B cell (primary cell): Measurements from ENCODE around the gene ANKRD9. TPM values are rescaled to one million over a fixed set of nuclear protein-coding genes. Genes with fewer than 3 reads are reported as not detected.

Experiments used
- ATAC-seq: fragments of 200-7000 bp; cut with Tn5 transposase; one replicate; pipeline ENCODE4 v1.10.0; 2021; ENCODE audit warnings: low read depth, mild to moderate bottlenecking, moderate number of reproducible peaks, moderate library complexity
- CTCF ChIA-PET: fragments of 350-600 bp; sonication (Branson Sonifier 250); formaldehyde crosslinking; loops from one replicate; lab custom pipeline; 2021; ENCODE audit warnings: antibody characterized with exemption, inconsistent platforms; lab: Charles Lee
- POLR2A ChIA-PET: fragments of 350-600 bp; sonication (Branson Sonifier 250); formaldehyde crosslinking; loops from one replicate; lab custom pipeline; 2021; ENCODE audit warnings: antibody characterized with exemption; lab: Charles Lee
- DNase-seq: peaks from one replicate; pipeline ENCODE4 v3.0.0; 2013
- H2AFZ ChIP-seq: 2 replicates; pipeline ENCODE4 v1.6.1; 2012; ENCODE audit warnings: mild to moderate bottlenecking, low read depth, low read length; ENCODE audit not compliant: insufficient read depth, poor library complexity, severe bottlenecking
- H3K27ac ChIP-seq, 2 donors: 1 replicate in 1 of 2; 2 replicates in 1 of 2; pipeline ENCODE4 v1.5.1; 2012 to 2013; ENCODE audit warnings: low read length in 2 of 2, mild to moderate bottlenecking in 2 of 2, moderate library complexity in 1 of 2
- H3K27me3 ChIP-seq, 4 experiments: fragments of 200-600 bp in 1 of 4; sonication (generic) in 1 of 4; replicated peaks in 1 of 4; 1 replicate in 2 of 4; 2 replicates in 2 of 4; pipeline versions ENCODE4 v1.6.1 to v1.7.0; 2013 to 2016; ENCODE audit warnings: low read length in 3 of 4, mild to moderate bottlenecking in 2 of 4, mixed read lengths in 1 of 4, moderate library complexity in 1 of 4; ENCODE audit not compliant: insufficient read depth in 4 of 4, control insufficient read depth in 3 of 4; ENCODE audit errors: control extremely low read depth in 1 of 4
- H3K36me3 ChIP-seq, 2 experiments: replicated peaks in 1 of 2; 1 replicate in 1 of 2; 2 replicates in 1 of 2; pipeline versions ENCODE4 v1.6.1 to v1.7.1; 2013; ENCODE audit warnings: low read length in 1 of 2; ENCODE audit not compliant: insufficient read depth in 2 of 2, control insufficient read depth in 1 of 2; ENCODE audit errors: control extremely low read depth in 1 of 2, extremely low read depth in 1 of 2
- H3K4me1 ChIP-seq, 2 donors: fragments of 200-600 bp in 1 of 2; sonication (generic) in 1 of 2; 1 replicate in 1 of 2; 2 replicates in 1 of 2; pipeline versions ENCODE4 v1.5.1 to v1.6.1; 2013 to 2017; ENCODE audit warnings: low read length in 2 of 2; ENCODE audit not compliant: control insufficient read depth in 2 of 2, insufficient read depth in 2 of 2
- H3K4me2 ChIP-seq: replicated peaks from 2 replicates; pipeline ENCODE3; 2012; ENCODE audit warnings: mild to moderate bottlenecking, low read depth, low read length; ENCODE audit not compliant: poor library complexity, severe bottlenecking
- H3K4me3 ChIP-seq, 5 experiments: fragments of 200-600 bp in 1 of 5; sonication (generic) in 1 of 5; 1 replicate in 3 of 5; 2 replicates in 2 of 5; pipeline versions ENCODE4 v1.5.1 to v1.7.0; 2011 to 2016; ENCODE audit warnings: low read length in 4 of 5, mild to moderate bottlenecking in 4 of 5, low read depth in 2 of 5, control low read depth in 1 of 5, moderate library complexity in 1 of 5; ENCODE audit not compliant: insufficient read depth in 1 of 5; ENCODE audit errors: control extremely low read depth in 1 of 5, extremely low read depth in 1 of 5
- H3K79me2 ChIP-seq: fragments of 200-600 bp; sonication (generic); one replicate; pipeline ENCODE4 v1.6.0; 2016; ENCODE audit warnings: low read length; ENCODE audit not compliant: control insufficient read depth, insufficient read depth
- H3K9ac ChIP-seq: fragments of 200-600 bp; sonication (generic); 2 replicates; pipeline ENCODE4 v1.6.1; 2017; ENCODE audit warnings: mild to moderate bottlenecking, low read length, moderate library complexity
- H3K9me3 ChIP-seq, 3 donors: one replicate each; pipeline versions ENCODE4 v1.6.1 to v1.7.1; 2013; ENCODE audit warnings: low read length in 2 of 3; ENCODE audit not compliant: control insufficient read depth in 2 of 3, insufficient read depth in 1 of 3; ENCODE audit errors: control extremely low read depth in 1 of 3
- H4K20me1 ChIP-seq: 2 replicates; pipeline ENCODE4 v1.6.0; 2012; ENCODE audit warnings: mild to moderate bottlenecking, low read length; ENCODE audit not compliant: insufficient read depth, control insufficient read depth, poor library complexity, severe bottlenecking
- H3K27ac Mint-ChIP-seq: one replicate; pipeline ENCODE4 v1.8.0; 2021; ENCODE audit warnings: mixed read lengths
- H3K27me3 Mint-ChIP-seq: one replicate; pipeline ENCODE4 v1.8.0; 2021; ENCODE audit warnings: mixed read lengths
- H3K4me1 Mint-ChIP-seq: one replicate; pipeline ENCODE4 v1.8.0; 2021; ENCODE audit warnings: mixed read lengths
- H3K4me3 Mint-ChIP-seq: one replicate; pipeline ENCODE4 v1.8.0; 2021; ENCODE audit warnings: mixed read lengths
- H3K9me3 Mint-ChIP-seq: one replicate; pipeline ENCODE4 v1.8.0; 2022; ENCODE audit warnings: mixed read lengths; ENCODE audit not compliant: insufficient read depth
- CTCF ChIP-seq: fragments of 200-600 bp; IDR thresholded peaks from one replicate; pipeline ENCODE4 v1.8.0; 2022; ENCODE audit warnings: antibody characterized with exemption, mild to moderate bottlenecking
- EZH2 ChIP-seq: IDR thresholded peaks from 2 replicates; pipeline ENCODE4 v1.6.1; 2012; ENCODE audit warnings: borderline replicate concordance, low read depth, mild to moderate bottlenecking, moderate library complexity, low read length; ENCODE audit not compliant: insufficient read depth, poor library complexity, severe bottlenecking
- WGBS: methylation state at CpG from one replicate; pipeline ENCODE4 v1.1.5; 2013; ENCODE audit warnings: missing lambda C conversion rate; ENCODE audit not compliant: insufficient coverage; 5-methylcytosine and 5-hydroxymethylcytosine counted together
- intact Hi-C: fragments of 100-400 bp; cut with micrococcal nuclease; formaldehyde crosslinking; loops from one replicate; pipeline ENCODE4 v1.10.0; 2022
- polyA plus RNA-seq: library from polyadenylated mRNA; depleted of rRNA; stranded (reverse); fragments of >200 nt; gene quantifications from 2 replicates; pipeline ENCODE4 v1.2.3, GENCODE V29; 2012
- total RNA-seq, 2 donors: library from RNA; stranded (reverse); fragments of 120-200 nt in 1 of 2; gene quantifications; 1 replicate in 1 of 2; 2 replicates in 1 of 2; pipeline versions ENCODE4 v1.2.3 to v1.2.4, GENCODE V29; 2013 to 2022

The ANKRD9 gene
- total and polyA plus RNA-seq, 2 donors (not counting 1 experiment from before 2014, with no cell fraction given): 1.4 to 1.5 TPM

- CTCF ChIA-PET: no interaction called here
- DNase-seq: no peak
- Mint-ChIP-seq H3K27ac (no peak overlapping the region), H3K4me1 (no peaks in the 10 kb centered on the region), H3K27me3 (no peaks in the 10 kb centered on the region), H3K4me3 (no peak overlapping the region), H3K9me3 (no peaks in the 10 kb centered on the region)
- no peak for ATAC-seq
- no peak overlapping the region for H2AFZ ChIP-seq
- no peaks in the 10 kb centered on the region for H3K79me2 ChIP-seq
- no peaks in the 10 kb centered on the region for H3K9me3 ChIP-seq
- TF ChIP-seq EZH2 (no peak), CTCF (no peak)
- no peaks in the 10 kb centered on the region for H3K4me1 ChIP-seq
- H3K4me3 ChIP-seq: no peak overlapping the region
- POLR2A ChIA-PET: no interaction called here
- no peaks in the 10 kb centered on the region for H4K20me1 ChIP-seq
- intact Hi-C loops: no loop called here
- WGBS: 97% methylated on average over 42 of the region's 42 CpGs
- peaks cover 0 to 4% of the 10 kb centered on the region in 2 experiments for H3K36me3 ChIP-seq
- no peak overlapping the region for H3K4me2 ChIP-seq
- H3K27me3 ChIP-seq: no peaks in the 10 kb centered on the region
- no peak overlapping the region for H3K27ac ChIP-seq
- H3K9ac ChIP-seq: no peak overlapping the region
Measured at GRCh38 chr14:102496958-102497744, 12.4 kb downstream of the ANKRD9 start.

- H3K27ac ChIP-seq: no peak overlapping the region
- Mint-ChIP-seq H3K4me1 (no peaks in the 10 kb centered on the region), H3K27ac (no peak overlapping the region), H3K4me3 (no peak overlapping the region), H3K9me3 (no peaks in the 10 kb centered on the region), H3K27me3 (no peaks in the 10 kb centered on the region)
- H3K27me3 ChIP-seq: no peaks in the 10 kb centered on the region
- H4K20me1 ChIP-seq: no peaks in the 10 kb centered on the region
- WGBS: 96% methylated on average over 11 of the region's 11 CpGs
- DNase-seq (no peak), ATAC-seq (no peak)
- H3K36me3 ChIP-seq: peaks cover 0 to 4% of the 10 kb centered on the region in 2 experiments
- H3K79me2 ChIP-seq: no peaks in the 10 kb centered on the region
- POLR2A ChIA-PET: no interaction called here
- H3K9me3 ChIP-seq: no peaks in the 10 kb centered on the region
- H2AFZ ChIP-seq: no peak overlapping the region
- TF ChIP-seq EZH2: no peak
- no peak for TF ChIP-seq CTCF
- H3K4me3 ChIP-seq: no peak overlapping the region
- H3K4me1 ChIP-seq: no peaks in the 10 kb centered on the region
- no peak overlapping the region for H3K4me2 ChIP-seq
- intact Hi-C loops: no loop called here
- CTCF ChIA-PET: no interaction called here
- no peak overlapping the region for H3K9ac ChIP-seq
Measured at GRCh38 chr14:102496331-102496691, 13.3 kb downstream of the ANKRD9 start.
